GM18873 (cell line): ENCODE data around the gene AOAH.

Source experiments
- ATAC-seq: cut with Tn5 transposase; IDR thresholded peaks from one replicate; pipeline ENCODE4 v1.9.1; 2021; ENCODE audit warnings: mild to moderate bottlenecking, moderate library complexity, moderate number of reproducible peaks; ENCODE audit not compliant: unreplicated experiment, low FRiP score

Gene AOAH

DNA sequence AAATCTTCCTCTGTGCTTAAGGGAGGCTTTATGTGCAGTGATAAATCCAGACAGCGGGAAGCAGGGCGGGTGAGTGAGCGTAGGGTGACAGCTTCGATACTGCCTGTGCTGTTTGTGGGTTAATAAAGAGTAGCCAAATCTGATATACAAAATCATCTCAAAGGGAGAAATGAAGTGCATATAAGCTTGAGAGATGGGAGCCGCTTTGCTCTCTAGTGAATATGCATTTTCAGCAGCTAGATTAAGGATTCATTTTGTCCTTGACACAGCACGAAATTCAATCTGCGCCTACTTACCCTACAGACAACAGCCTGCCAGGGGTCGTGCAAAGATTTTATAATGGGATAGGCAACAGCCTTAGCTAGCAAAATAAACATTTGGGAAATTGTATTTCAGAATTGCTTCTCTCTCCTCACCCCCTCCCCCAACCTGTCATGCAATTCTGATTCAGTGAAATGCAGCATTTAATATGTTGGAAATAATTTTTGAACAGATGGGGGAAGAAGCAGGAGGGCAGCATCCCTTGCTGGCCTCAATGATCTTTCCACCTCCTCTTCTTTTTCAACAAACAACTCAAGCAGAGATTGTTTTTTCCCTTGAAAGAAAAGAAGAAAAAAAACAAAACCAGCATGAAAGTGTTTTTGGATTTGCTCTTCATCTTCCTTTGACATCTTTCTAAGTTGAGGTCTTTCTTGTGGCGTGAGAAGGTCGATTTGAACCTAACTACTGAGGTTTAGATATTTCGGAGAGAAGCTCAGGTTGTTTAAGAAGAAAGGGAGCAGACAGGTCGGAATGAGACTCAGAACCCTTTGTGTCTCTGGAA is 117.9 kb downstream of the AOAH start:
- ATAC-seq: no peak

- no peak for ATAC-seq
Measured at GRCh38 chr7:36605261-36606051, 118.8 kb downstream of the AOAH start.

- ATAC-seq: no peak
Measured at GRCh38 chr7:36604806-36605205, 119.5 kb downstream of the AOAH start.

DNA sequence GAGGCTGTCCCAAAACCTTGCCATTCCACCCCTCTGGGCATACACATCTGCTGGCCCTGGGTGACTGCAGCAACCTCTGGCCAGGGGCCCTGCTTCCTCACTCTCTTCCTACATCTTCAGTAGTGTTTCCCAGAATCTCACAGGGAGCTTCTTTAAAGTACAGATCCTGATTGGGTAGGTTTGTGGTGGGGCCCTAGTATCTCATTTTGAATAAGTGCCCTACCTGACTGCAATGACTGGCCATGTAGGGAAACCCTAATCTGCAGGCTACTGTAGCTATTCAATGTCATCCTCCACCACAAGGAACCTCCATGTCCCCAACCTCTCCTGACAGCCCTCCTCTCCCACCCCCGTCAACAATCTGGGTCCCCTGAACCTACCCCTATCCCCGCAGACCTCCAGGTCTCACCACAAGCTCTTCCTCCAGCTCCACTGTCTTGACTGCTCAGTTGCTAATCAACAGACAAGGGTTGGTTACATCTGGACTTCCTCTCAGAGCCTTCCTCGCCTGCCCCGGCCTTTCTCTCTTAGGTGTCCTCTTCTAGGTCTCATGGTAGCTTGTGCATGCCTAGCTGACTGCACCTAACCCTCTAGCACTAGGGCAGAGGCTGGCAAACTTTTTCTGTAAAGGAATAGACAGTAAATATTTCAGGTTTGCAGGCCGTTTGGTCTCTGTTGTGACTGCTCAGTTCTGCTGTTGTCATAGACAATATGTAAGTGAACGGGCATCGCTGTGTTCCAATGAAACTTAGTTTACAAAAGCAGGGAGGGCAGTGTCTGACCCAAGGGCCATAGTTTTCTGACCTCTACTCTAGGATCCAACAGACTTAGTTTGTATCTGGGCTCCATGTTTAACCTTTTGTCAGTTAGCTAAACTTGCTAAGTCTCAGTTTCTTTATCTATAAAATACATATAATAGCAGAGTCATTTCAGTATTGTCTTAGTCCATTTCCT is 121.1 kb downstream of the AOAH start:
- ATAC-seq: no peak

DNA sequence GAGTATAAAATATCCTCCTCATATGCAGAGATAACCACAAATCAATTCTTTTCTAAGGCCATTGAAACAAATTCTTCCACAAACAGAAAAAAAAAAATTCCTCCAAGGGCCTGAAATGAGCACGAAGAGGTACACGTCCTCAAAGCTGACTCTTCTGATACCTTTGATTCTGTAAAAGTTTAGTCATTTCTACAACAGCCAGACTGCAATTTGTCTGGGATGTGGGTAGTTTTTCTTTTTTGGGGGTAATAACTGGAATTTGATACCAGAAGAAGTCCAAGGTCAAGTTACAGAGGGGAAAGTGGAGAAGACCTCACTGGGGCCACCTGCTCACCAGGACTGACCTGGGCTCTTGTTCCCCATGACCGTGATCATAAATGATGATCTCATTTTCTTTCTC is 121.8 kb downstream of the AOAH start:
- no peak for ATAC-seq

DNA sequence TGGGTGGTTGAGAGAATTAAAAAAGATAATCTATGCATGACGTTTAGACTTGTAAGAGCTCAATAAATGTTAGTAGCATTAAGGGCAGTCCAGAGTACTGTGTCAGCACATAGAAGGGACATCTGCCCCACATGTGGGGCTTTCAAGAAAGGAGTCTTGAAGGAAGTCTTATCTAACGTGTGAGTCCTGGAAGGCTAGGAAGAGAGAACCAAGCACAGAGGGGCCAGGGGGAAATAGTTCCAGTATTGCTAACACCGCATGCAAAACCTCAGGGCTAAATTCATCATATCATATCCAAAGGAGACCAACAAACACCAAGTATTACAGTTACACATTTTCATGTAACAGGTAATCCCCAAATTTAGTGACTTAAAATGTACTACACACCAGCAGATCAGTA is 122.7 kb downstream of the AOAH start:
- ATAC-seq: no peak

DNA sequence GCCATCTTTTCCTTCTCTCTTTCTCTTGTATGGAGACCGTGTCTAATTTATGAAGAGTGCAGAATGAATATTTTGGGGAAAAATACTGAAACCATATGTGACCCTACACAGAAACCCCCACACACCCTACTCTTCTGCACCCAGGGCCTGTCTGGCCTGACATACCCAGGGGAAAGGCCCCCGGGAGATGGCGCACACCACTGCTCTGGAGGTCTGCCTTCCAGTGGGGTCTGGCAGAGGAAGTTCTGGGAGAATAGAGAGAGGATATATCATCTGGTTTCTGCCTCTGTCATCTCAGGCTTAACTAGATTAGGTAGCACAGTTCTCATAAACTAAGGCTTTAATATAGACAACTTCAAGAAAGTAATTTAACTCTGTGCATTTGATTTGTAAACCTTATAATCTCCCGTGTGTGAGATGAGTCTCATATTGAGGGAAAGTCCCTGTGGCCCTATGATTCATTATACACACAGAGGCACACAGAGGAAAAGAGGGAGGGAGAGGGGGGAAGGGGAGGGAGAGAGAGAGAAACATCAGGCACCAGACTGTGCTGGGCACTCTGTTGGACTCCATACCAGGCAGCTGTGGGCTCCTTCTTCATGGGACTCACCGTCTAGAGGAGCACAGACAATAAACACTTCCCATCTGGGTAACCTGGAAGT is 123.3 kb downstream of the AOAH start:
- no peak for ATAC-seq

DNA sequence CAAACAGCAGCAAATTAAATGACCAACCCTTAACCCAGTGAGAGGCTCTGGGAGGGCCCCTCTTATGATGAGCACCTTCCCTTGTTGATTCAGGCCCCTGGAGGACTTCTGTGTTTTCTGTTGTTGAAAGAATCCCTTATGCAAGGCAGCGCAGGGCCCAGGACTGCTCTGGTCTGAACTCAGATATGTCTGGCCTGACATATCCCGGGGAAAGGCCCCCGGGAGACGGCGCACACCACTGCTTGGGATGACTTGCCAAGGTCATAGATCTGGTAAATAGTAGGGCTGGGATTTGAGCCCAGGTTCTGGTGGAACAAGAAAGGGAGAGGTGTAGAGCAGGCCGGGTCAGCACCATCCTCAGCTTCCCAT is 124.0 kb downstream of the AOAH start:
- ATAC-seq: no peak

DNA sequence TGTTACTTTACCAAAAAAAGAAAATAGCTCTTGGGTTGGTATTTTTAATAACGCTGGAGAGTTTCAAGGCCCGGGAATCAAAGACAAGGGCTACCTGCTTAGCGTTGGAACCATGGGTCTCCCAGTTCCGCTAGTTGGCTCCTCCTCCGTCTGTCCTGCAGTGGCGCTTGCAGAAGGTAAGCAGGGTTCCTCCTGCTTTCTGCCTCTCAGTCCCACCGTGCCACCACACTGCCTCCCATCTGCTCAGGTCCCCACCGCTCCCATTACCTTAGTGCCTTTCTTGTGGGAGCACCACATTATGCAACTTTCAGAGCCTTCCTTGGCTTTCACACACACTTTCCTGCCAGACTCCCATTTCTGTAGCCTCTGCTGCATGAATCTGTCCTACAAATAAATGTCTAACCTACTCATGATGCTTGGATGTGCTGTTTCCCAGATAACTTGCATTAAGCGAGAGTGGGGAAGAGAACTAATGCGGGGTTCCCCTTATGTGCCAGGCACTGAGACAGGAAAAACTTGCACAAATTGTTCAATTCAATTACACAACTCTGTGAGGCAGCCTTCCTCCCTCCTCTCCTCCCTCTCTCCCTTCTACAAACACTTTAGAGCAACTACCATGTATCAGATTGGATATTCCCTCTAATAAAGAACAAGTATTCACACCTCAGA is 124.5 kb downstream of the AOAH start:
- ATAC-seq: no peak

- no peak for ATAC-seq
Measured at GRCh38 chr7:36598054-36598674, 126.1 kb downstream of the AOAH start.

DNA sequence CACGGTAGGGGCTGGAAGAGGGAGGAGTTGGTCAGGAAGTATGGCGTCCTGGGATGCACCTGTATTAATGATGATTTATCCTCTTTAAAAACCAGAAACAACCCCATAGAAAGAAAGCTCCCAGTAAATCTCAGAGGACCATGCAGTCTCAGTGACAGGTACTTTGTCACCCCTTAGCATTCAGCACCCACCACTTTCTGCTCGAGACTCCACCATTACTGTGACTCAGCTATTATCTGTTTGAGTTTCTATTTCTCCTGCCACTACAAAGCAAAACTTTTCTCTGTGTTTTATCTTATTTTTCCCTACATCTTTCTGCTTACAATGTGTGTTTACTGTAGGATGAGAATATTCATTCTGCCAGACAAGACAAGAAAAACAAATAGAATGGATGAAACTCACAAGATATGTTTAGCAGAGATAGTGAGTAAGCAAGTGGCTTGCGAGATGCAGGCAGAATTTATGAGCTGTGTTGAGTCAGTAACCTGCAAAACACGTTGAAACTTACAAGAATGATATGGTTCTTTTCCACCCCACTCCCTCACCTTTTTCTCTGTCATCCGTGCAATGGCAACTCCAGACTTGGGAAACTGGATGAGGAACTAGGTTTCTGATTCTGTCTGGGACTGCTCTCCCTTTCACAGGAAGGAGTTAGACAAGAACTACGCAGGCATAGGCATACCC is 127.1 kb downstream of the AOAH start:
- no peak for ATAC-seq

DNA sequence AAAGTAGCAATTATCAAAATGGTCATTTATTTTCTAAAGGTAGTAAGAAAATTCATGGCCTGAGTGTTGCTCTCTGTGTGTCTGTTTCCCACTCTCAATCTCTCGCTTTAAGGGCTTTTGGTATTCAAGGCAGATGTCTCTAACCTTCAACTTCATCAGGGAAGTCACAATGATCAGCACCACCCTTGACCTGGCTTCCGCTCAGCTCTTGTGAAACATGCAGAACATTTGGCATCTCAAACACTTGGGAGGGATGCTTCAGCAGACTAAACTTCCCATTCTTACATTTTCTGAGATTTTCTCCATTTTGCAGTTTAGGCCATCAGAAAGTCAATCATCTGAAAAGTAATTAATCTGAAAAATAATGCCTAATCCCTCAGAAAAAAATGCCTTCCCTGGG is 129.8 kb downstream of the AOAH start:
- no peak for ATAC-seq

DNA sequence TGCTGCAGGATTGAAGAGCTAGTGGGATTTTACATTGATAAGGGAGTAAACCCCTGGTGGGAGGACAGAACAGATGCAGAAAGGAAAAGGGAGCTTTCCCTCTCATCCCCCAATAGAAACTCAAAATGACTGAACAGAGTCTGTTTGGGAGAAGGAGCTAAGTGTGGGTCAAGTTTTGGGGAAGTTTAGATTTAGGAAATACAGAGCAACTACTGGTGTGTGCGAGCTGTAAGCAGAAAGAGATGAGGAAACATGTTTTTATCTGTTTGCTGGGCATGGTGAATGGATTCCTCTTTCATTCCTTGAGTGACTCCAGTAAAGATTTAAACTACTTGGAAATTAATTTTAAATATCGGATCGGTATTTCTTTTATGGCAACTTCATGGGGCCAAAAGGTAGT is 132.7 kb downstream of the AOAH start:
- no peak for ATAC-seq

- no peak for ATAC-seq
Measured at GRCh38 chr7:36589391-36589790, 134.9 kb downstream of the AOAH start.

DNA sequence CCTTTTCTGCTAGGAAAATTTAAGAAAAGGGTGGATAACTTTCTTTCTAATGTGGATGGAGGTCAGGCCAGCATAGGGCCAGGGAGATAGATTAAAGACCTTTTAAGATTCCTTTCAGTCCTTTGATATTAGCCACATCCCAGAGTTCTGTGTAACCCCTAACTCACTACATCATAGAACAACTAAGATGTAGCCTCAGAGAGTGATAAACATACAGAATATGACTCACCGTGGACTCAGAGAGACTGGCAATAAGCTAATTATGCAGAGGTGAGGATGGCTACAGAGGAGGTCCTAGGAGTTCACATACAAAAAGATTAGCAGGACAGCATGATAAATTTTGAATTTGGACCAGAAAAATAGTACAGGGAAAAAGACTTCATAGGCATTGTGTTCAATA is 141.0 kb downstream of the AOAH start:
- ATAC-seq: no peak

DNA sequence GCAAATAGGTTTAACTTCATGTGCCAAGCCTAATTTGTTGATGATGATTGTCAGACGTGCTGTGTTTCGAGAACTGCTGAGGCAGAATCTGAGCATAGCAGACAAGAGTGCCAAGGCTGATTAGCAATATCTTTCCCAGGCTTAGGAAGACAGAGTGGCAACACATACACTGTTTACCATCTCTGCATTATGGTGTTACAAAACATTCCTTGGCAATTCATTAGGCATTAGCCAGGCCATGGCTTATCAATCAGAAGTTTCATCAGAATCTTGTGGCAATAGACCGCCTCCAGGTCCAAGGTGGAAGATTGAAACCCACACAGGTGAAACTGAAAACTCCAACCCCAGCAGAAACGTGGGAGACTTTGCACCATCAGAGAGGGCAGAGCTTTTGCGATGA is 148.5 kb downstream of the AOAH start:
- ATAC-seq: no peak

DNA sequence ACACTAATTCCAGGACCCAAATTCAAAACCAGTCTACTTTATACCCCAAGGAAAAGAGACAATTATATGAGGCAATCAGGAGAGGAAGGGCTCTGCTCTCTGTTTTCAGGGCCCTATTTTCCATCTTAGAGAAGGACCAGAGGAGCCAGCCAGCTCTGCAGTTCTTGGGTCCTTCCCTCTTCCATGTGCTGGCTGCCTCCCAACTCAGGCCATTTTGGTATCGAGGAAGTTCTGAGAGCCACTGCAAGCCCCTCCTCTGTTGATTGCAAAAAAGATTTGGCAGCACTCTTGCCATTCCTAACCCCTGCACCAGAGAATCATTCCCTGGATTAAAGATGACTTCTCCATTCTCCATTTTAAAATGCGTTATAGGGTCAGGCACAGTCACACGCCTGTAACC is 151.2 kb downstream of the AOAH start:
- ATAC-seq: no peak

- no peak for ATAC-seq
Measured at GRCh38 chr7:36571190-36571560, 153.1 kb downstream of the AOAH start.
